SK-N-SH treated with all-trans-retinoic acid at 6 μM for 48 hours (cell line): ENCODE data around the gene XIAP.
"Not testable (repeated sequence)": the region's sequence is repeated elsewhere in the genome, so short reads cannot be mapped to it uniquely, and the experiment has no call there.

Experiments
- ATAC-seq: fragments of 200-7000 bp; cut with Tn5 transposase; 3 replicates; pipeline ENCODE4 v1.9.1; 2020; ENCODE audit warnings: mild to moderate bottlenecking, moderate library complexity
- ARNTL ChIP-seq: fragments of 450-650 bp; formaldehyde crosslinking; IDR thresholded peaks from 2 replicates; pipeline ENCODE4 v1.5.0; 2020; ENCODE audit warnings: low read depth, mild to moderate bottlenecking, moderate library complexity, borderline replicate concordance
- BACH2 ChIP-seq: fragments of 250-450 bp; sonication (Bioruptor Pico); IDR thresholded peaks from 2 replicates; pipeline ENCODE4 v1.9.0; 2021; ENCODE audit warnings: mild to moderate bottlenecking, borderline replicate concordance
- CSDC2 ChIP-seq: fragments of 250-450 bp; sonication (Bioruptor Pico); IDR thresholded peaks from 2 replicates; pipeline ENCODE4 v1.5.0; 2020; ENCODE audit warnings: mild to moderate bottlenecking, moderate library complexity
- ESRRG ChIP-seq: fragments of 250-450 bp; sonication (Bioruptor Pico); IDR thresholded peaks from 2 replicates; pipeline ENCODE4 v1.6.1; 2021; ENCODE audit warnings: mild to moderate bottlenecking
- GLIS3 ChIP-seq: fragments of 250-450 bp; sonication (Bioruptor Pico); IDR thresholded peaks from 2 replicates; pipeline ENCODE4 v1.5.0; 2020; ENCODE audit warnings: mild to moderate bottlenecking, moderate library complexity
- ISL1 ChIP-seq: fragments of 250-450 bp; sonication (Bioruptor Pico); IDR thresholded peaks from 2 replicates; pipeline ENCODE4 v2.1.2; 2022; ENCODE audit warnings: mild to moderate bottlenecking, moderate library complexity
- OSR1 ChIP-seq: fragments of 250-450 bp; sonication (Bioruptor Pico); IDR thresholded peaks from 2 replicates; pipeline ENCODE4 v1.8.0; 2022; ENCODE audit warnings: moderate library complexity, mild to moderate bottlenecking, inconsistent platforms
- PPARA ChIP-seq: fragments of 250-450 bp; sonication (Bioruptor Pico); IDR thresholded peaks from 2 replicates; pipeline ENCODE4 v1.5.0; 2020; ENCODE audit warnings: mild to moderate bottlenecking, borderline replicate concordance
- RARB ChIP-seq: fragments of 250-450 bp; sonication (Bioruptor Pico); IDR thresholded peaks from 2 replicates; pipeline ENCODE4 v1.8.0; 2021; ENCODE audit warnings: mild to moderate bottlenecking, moderate library complexity
- SNAI2 ChIP-seq: fragments of 250-450 bp; sonication (Bioruptor Pico); IDR thresholded peaks from 2 replicates; pipeline ENCODE4 v1.5.0; 2020; ENCODE audit warnings: mild to moderate bottlenecking, moderate library complexity
- TCF4 ChIP-seq: fragments of 250-450 bp; sonication (Bioruptor Pico); IDR thresholded peaks from 2 replicates; pipeline ENCODE4 v1.8.0; 2021; ENCODE audit warnings: mild to moderate bottlenecking, moderate library complexity, borderline replicate concordance
- TOX ChIP-seq: fragments of 250-450 bp; sonication (Bioruptor Pico); IDR thresholded peaks from 2 replicates; pipeline ENCODE4 v1.8.0; 2021; ENCODE audit warnings: mild to moderate bottlenecking, moderate library complexity, borderline replicate concordance
- ZC3H10 ChIP-seq: fragments of 250-450 bp; sonication (Bioruptor Pico); IDR thresholded peaks from 2 replicates; pipeline ENCODE4 v1.5.1; 2021; ENCODE audit warnings: mild to moderate bottlenecking, moderate library complexity
- ZFP3 ChIP-seq: fragments of 250-450 bp; sonication (Bioruptor Pico); IDR thresholded peaks from 2 replicates; pipeline ENCODE4 v1.5.0; 2020; ENCODE audit warnings: mild to moderate bottlenecking, moderate library complexity
- ZFP30 ChIP-seq: fragments of 450-650 bp; formaldehyde crosslinking; IDR thresholded peaks from 2 replicates; pipeline ENCODE4 v1.5.0; 2022; ENCODE audit warnings: mild to moderate bottlenecking, moderate library complexity
- ZNF565 ChIP-seq: fragments of 450-650 bp; formaldehyde crosslinking; conservative IDR thresholded peaks from 2 replicates; pipeline ENCODE4 v1.5.0; 2020; ENCODE audit warnings: low read depth, mild to moderate bottlenecking, moderate library complexity
- ZNF70 ChIP-seq: fragments of 450-650 bp; formaldehyde crosslinking; IDR thresholded peaks from 2 replicates; pipeline ENCODE4 v1.5.0; 2020; ENCODE audit warnings: mild to moderate bottlenecking, moderate library complexity
- ZNF8 ChIP-seq: fragments of 450-650 bp; formaldehyde crosslinking; IDR thresholded peaks from 2 replicates; pipeline ENCODE4 v1.5.0; 2020; ENCODE audit warnings: mild to moderate bottlenecking, moderate library complexity
- TF ChIP-seq, protein P1 (sequence below): fragments of 250-450 bp; sonication (Bioruptor Pico); IDR thresholded peaks from 2 replicates; pipeline ENCODE4 v1.5.1; 2021; ENCODE audit warnings: mild to moderate bottlenecking, moderate library complexity
- TF ChIP-seq, protein P2 (sequence below): fragments of 250-450 bp; sonication (Bioruptor Pico); IDR thresholded peaks from 2 replicates; pipeline ENCODE4 v1.5.1; 2020; ENCODE audit warnings: low read depth, mild to moderate bottlenecking, moderate library complexity
- TF ChIP-seq, protein P3 (sequence below): fragments of 250-450 bp; sonication (Bioruptor Pico); IDR thresholded peaks from 2 replicates; pipeline ENCODE4 v1.8.0; 2021; ENCODE audit warnings: low read depth, mild to moderate bottlenecking, moderate library complexity, borderline replicate concordance
- TF ChIP-seq, protein P4 (sequence below): fragments of 250-450 bp; sonication (Bioruptor Pico); IDR thresholded peaks from 2 replicates; pipeline ENCODE4 v1.8.0; 2020; ENCODE audit warnings: mild to moderate bottlenecking, moderate library complexity, borderline replicate concordance

XIAP gene

DNA sequence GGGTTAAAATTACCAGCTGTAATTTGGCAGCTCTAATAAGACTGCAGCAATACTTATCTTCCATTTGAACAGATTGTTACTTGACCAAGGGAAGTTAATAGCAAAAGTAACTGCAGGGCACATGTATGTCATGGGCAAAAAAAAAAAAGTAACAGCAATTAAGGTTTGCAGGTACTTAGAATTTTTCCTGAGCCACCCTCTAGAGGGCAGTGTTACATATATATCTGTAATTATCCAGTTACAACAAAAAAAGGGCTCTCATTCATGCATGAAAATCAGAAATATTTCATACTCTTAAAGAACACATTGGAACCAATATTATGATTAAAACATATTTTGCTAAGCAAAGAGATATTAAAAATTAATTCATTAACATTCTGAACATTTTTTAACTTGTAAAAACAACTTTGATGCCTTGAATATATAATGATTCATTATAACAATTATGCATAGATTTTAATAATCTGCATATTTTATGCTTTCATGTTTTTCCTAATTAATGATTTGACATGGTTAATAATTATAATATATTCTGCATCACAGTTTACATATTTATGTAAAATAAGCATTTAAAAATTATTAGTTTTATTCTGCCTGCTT lies 25.1 kb downstream of the XIAP start (continued):
- TF ChIP-seq, protein P1, sequence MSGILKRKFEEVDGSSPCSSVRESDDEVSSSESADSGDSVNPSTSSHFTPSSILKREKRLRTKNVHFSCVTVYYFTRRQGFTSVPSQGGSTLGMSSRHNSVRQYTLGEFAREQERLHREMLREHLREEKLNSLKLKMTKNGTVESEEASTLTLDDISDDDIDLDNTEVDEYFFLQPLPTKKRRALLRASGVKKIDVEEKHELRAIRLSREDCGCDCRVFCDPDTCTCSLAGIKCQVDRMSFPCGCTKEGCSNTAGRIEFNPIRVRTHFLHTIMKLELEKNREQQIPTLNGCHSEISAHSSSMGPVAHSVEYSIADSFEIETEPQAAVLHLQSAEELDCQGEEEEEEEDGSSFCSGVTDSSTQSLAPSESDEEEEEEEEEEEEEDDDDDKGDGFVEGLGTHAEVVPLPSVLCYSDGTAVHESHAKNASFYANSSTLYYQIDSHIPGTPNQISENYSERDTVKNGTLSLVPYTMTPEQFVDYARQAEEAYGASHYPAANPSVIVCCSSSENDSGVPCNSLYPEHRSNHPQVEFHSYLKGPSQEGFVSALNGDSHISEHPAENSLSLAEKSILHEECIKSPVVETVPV, result no peak

DNA sequence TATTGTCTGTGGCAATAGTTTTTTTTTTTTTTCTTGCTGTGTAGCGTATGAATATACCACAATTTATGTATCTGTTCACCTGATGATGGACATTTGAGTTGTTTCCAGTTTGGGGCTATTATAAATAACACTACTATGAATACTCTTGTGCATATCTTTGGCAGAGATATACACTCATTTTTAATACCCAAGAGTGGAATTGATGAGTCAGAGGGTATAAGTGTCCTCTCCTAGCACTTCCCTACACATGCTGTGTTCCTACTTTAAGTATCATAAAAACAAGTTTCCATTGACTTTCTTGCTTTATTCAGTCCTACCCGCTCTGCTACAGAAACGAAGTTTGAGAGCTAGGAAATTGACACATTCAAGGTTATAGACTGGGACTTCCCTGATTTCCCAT lies 39.8 kb downstream of the XIAP start:
- peak; percentile 55; the same call in 2 of the 3 replicates for ATAC-seq
- TF ChIP-seq TCF4 (CRISPR knock-in tag) (no peak), ZFP30 (no peak), ZNF565 (CRISPR knock-in tag) (no peak), CSDC2 (CRISPR knock-in tag) (no peak), OSR1 (CRISPR knock-in tag) (no peak), GLIS3 (CRISPR knock-in tag) (no peak)

DNA sequence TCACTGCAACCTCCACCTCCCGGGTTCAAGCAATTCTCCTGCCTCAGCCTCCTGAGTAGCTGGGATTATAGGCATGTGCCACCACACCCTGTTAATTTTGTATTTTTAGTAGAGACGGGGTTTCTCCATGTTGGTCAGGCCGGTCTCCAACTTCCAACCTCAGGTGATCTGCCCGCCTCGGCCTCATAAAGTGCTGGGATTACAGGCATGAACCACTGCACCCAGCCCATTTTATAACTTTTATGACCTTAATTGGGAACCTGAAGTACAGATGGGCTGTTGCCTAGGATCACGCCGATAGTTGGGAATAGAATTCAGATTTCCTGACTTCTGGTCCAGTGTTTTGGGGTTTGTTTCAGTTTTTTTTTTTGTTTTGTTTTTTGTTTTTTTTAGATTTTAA lies 43.4 kb downstream of the XIAP start:
- ATAC-seq, result not testable (repeated sequence)

DNA sequence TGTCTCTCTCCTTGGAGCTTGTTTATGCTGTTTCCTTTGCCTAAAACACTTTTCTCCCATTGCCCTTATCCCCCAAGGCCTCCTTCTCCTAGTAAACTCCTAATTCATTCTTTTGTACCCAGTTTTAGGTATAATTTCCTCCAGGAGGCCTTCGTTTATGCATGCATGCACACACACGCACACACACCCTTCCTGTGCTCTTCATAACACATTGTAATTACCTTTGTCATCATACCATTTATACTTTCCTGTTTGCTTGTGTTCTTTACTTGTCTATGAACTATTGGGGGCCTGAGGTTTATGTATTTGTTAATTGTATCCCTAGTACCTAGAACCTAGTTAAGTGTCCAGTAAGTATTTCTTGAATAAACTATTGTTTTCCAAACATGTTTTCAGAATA lies 45.5 kb downstream of the XIAP start:
- TF ChIP-seq SNAI2 (CRISPR knock-in tag) (no peak), TCF4 (CRISPR knock-in tag) (no peak), ZNF565 (CRISPR knock-in tag) (no peak), OSR1 (CRISPR knock-in tag) (no peak)
- no peak for ATAC-seq

DNA sequence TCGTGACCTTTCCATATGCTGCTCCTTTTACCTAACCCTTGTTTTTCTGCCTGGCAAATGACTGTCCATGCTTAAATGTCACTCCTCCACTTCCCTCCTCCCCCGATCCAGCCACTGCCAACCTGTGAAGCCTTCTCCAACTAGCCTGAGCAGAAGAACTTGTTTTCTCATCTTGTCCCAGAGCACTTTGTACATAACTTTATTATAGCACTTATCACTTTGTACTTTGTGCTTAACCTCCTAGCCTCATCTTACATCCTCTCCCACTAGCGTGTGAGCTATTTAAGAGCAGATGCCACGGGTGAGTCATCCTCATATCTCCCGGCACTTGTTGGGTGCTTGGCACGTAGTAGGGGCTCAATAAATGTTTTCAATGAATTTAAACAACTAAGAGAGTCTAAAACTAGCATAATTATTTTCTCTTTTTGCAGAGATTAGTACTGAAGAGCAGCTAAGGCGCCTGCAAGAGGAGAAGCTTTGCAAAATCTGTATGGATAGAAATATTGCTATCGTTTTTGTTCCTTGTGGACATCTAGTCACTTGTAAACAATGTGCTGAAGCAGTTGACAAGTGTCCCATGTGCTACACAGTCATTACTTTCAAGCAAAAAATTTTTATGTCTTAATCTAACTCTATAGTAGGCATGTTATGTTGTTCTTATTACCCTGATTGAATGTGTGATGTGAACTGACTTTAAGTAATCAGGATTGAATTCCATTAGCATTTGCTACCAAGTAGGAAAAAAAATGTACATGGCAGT lies 46.9 kb downstream of the XIAP start:
- no peak for ATAC-seq
- TF ChIP-seq ZNF8 (no peak), GLIS3 (CRISPR knock-in tag) (no peak), OSR1 (CRISPR knock-in tag) (no peak), TCF4 (CRISPR knock-in tag) (no peak), CSDC2 (CRISPR knock-in tag) (no peak), ZNF565 (CRISPR knock-in tag) (no peak), ARNTL (no peak), RARB (CRISPR knock-in tag) (no peak), ZFP30 (no peak)
- TF ChIP-seq, protein P2, sequence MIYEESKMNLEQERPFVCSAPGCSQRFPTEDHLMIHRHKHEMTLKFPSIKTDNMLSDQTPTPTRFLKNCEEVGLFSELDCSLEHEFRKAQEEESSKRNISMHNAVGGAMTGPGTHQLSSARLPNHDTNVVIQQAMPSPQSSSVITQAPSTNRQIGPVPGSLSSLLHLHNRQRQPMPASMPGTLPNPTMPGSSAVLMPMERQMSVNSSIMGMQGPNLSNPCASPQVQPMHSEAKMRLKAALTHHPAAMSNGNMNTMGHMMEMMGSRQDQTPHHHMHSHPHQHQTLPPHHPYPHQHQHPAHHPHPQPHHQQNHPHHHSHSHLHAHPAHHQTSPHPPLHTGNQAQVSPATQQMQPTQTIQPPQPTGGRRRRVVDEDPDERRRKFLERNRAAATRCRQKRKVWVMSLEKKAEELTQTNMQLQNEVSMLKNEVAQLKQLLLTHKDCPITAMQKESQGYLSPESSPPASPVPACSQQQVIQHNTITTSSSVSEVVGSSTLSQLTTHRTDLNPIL, result no peak

DNA sequence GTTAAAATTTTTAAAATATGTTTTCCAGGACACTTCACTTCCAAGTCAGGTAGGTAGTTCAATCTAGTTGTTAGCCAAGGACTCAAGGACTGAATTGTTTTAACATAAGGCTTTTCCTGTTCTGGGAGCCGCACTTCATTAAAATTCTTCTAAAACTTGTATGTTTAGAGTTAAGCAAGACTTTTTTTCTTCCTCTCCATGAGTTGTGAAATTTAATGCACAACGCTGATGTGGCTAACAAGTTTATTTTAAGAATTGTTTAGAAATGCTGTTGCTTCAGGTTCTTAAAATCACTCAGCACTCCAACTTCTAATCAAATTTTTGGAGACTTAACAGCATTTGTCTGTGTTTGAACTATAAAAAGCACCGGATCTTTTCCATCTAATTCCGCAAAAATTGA lies 49.7 kb downstream of the XIAP start:
- no peak for TF ChIP-seq TOX (CRISPR knock-in tag)
- TF ChIP-seq, protein P3, sequence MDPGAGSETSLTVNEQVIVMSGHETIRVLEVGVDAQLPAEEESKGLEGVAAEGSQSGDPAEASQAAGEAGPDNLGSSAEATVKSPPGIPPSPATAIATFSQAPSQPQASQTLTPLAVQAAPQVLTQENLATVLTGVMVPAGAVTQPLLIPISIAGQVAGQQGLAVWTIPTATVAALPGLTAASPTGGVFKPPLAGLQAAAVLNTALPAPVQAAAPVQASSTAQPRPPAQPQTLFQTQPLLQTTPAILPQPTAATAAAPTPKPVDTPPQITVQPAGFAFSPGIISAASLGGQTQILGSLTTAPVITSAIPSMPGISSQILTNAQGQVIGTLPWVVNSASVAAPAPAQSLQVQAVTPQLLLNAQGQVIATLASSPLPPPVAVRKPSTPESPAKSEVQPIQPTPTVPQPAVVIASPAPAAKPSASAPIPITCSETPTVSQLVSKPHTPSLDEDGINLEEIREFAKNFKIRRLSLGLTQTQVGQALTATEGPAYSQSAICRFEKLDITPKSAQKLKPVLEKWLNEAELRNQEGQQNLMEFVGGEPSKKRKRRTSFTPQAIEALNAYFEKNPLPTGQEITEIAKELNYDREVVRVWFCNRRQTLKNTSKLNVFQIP, result no peak
- no peak for TF ChIP-seq TCF4 (CRISPR knock-in tag)
- TF ChIP-seq, protein P1, result no peak
- TF ChIP-seq ESRRG (CRISPR knock-in tag), result no peak
- no peak for TF ChIP-seq CSDC2 (CRISPR knock-in tag)
- TF ChIP-seq BACH2 (CRISPR knock-in tag), result no peak
- TF ChIP-seq ZNF70 (CRISPR knock-in tag), result no peak
- TF ChIP-seq, protein P4, sequence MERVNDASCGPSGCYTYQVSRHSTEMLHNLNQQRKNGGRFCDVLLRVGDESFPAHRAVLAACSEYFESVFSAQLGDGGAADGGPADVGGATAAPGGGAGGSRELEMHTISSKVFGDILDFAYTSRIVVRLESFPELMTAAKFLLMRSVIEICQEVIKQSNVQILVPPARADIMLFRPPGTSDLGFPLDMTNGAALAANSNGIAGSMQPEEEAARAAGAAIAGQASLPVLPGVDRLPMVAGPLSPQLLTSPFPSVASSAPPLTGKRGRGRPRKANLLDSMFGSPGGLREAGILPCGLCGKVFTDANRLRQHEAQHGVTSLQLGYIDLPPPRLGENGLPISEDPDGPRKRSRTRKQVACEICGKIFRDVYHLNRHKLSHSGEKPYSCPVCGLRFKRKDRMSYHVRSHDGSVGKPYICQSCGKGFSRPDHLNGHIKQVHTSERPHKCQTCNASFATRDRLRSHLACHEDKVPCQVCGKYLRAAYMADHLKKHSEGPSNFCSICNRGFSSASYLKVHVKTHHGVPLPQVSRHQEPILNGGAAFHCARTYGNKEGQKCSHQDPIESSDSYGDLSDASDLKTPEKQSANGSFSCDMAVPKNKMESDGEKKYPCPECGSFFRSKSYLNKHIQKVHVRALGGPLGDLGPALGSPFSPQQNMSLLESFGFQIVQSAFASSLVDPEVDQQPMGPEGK (CRISPR knock-in tag), result no peak
- no peak for TF ChIP-seq ZFP3 (CRISPR knock-in tag)
- TF ChIP-seq RARB (CRISPR knock-in tag), result no peak
- TF ChIP-seq ZNF565 (CRISPR knock-in tag), result no peak
- TF ChIP-seq ZFP30, result no peak
- TF ChIP-seq, protein P2, result no peak
- no peak for TF ChIP-seq SNAI2 (CRISPR knock-in tag)
- no peak for TF ChIP-seq ZC3H10
- TF ChIP-seq PPARA (CRISPR knock-in tag), result no peak
- TF ChIP-seq ISL1 (CRISPR knock-in tag), result no peak
- TF ChIP-seq GLIS3 (CRISPR knock-in tag), result no peak
- no peak for ATAC-seq
